CD14-positive monocyte (primary cell): ENCODE results near the gene CCDC15. TPM values are rescaled to one million over a fixed set of nuclear protein-coding genes. Genes with fewer than 3 reads are reported as not detected.

Source experiments
- DNase-seq, 3 donors: peaks; one replicate each; pipeline ENCODE4 v3.0.0-alpha.2; 2011 to 2022
- H2AFZ ChIP-seq: 2 replicates; pipeline ENCODE4 v1.6.0; 2012; ENCODE audit warnings: mild to moderate bottlenecking, low read depth, low read length, inconsistent platforms; ENCODE audit not compliant: insufficient read depth, poor library complexity, severe bottlenecking
- H3K27ac ChIP-seq, 2 donors: 1 replicate in 1 of 2; 2 replicates in 1 of 2; pipeline ENCODE4 v1.5.1; 2012 to 2013; ENCODE audit warnings: low read length in 2 of 2, control low read depth in 1 of 2, inconsistent platforms in 1 of 2, low read depth in 1 of 2, mild to moderate bottlenecking in 1 of 2
- H3K27me3 ChIP-seq, 2 donors: one replicate each; pipeline versions ENCODE4 v1.6.0 to v1.6.1; 2011 to 2013; ENCODE audit warnings: low read length in 2 of 2; ENCODE audit not compliant: control insufficient read depth in 2 of 2, insufficient read depth in 2 of 2
- H3K36me3 ChIP-seq, 2 donors: replicated peaks in 1 of 2; 1 replicate in 1 of 2; 2 replicates in 1 of 2; pipeline versions ENCODE4 v1.5.1 to v1.6.1; 2012 to 2013; ENCODE audit warnings: low read length in 2 of 2, control low read depth in 1 of 2, inconsistent platforms in 1 of 2, mild to moderate bottlenecking in 1 of 2; ENCODE audit not compliant: insufficient read depth in 2 of 2, control insufficient read depth in 1 of 2
- H3K4me1 ChIP-seq, 2 donors: 1 replicate in 1 of 2; 2 replicates in 1 of 2; pipeline versions ENCODE4 v1.5.1 to v1.6.1; 2012 to 2013; ENCODE audit warnings: low read length in 2 of 2, control low read depth in 1 of 2, inconsistent platforms in 1 of 2, mild to moderate bottlenecking in 1 of 2, moderate library complexity in 1 of 2; ENCODE audit not compliant: insufficient read depth in 2 of 2, control insufficient read depth in 1 of 2
- H3K4me2 ChIP-seq: replicated peaks from 2 replicates; pipeline ENCODE3; 2012; ENCODE audit warnings: low read length, moderate library complexity, mild to moderate bottlenecking; ENCODE audit not compliant: poor library complexity, severe bottlenecking; ENCODE audit errors: extremely low read depth
- H3K4me3 ChIP-seq, 3 experiments: fragments of 200-600 bp in 1 of 3; sonication (generic) in 1 of 3; replicated peaks in 1 of 3; 1 replicate in 2 of 3; 2 replicates in 1 of 3; pipeline ENCODE4 v1.5.1; 2011 to 2013; ENCODE audit warnings: low read length in 3 of 3, mild to moderate bottlenecking in 3 of 3, control low read depth in 2 of 3, low read depth in 2 of 3, inconsistent platforms in 1 of 3, moderate library complexity in 1 of 3
- H3K79me2 ChIP-seq: 2 replicates; pipeline ENCODE4 v1.6.0; 2012; ENCODE audit warnings: mild to moderate bottlenecking, control low read depth, inconsistent platforms, low read length, moderate library complexity; ENCODE audit not compliant: insufficient read depth
- H3K9ac ChIP-seq: 2 replicates; pipeline ENCODE4 v1.6.0; 2017; ENCODE audit warnings: low read length, mild to moderate bottlenecking; ENCODE audit not compliant: insufficient read depth, poor library complexity, severe bottlenecking
- H3K9me3 ChIP-seq, 2 donors: replicated peaks in 1 of 2; 1 replicate in 1 of 2; 2 replicates in 1 of 2; pipeline versions ENCODE4 v1.5.1 to v1.6.1; 2012 to 2013; ENCODE audit warnings: low read length in 2 of 2, control low read depth in 1 of 2; ENCODE audit not compliant: control insufficient read depth in 1 of 2, insufficient read depth in 1 of 2
- H4K20me1 ChIP-seq: 2 replicates; pipeline ENCODE4 v1.6.0; 2012; ENCODE audit warnings: mild to moderate bottlenecking, low read length, control low read depth, moderate library complexity; ENCODE audit not compliant: insufficient read depth
- H3K27ac Mint-ChIP-seq, 7 donors: one replicate each; pipeline ENCODE4 v1.8.0; 2020; ENCODE audit warnings: mild to moderate bottlenecking in 7 of 7, mixed read lengths in 7 of 7, moderate library complexity in 6 of 7, inconsistent platforms in 2 of 7
- H3K27me3 Mint-ChIP-seq, 3 donors: one replicate each; pipeline ENCODE4 v1.8.0; 2021 to 2022; ENCODE audit warnings: low read depth in 3 of 3, mild to moderate bottlenecking in 3 of 3, mixed read lengths in 3 of 3, moderate library complexity in 3 of 3, inconsistent platforms in 1 of 3
- H3K36me3 Mint-ChIP-seq, 2 donors: one replicate each; pipeline ENCODE4 v1.8.0; 2020; ENCODE audit warnings: mixed read lengths in 2 of 2, inconsistent platforms in 1 of 2, mild to moderate bottlenecking in 1 of 2
- H3K4me1 Mint-ChIP-seq: one replicate; pipeline ENCODE4 v1.8.0; 2020; ENCODE audit warnings: mild to moderate bottlenecking, mixed read lengths
- H3K4me3 Mint-ChIP-seq, 2 donors: one replicate each; pipeline ENCODE4 v1.8.0; 2020; ENCODE audit warnings: mild to moderate bottlenecking in 2 of 2, mixed read lengths in 2 of 2, moderate library complexity in 1 of 2
- H3K9me3 Mint-ChIP-seq, 7 donors: one replicate each; pipeline ENCODE4 v1.8.0; 2020 to 2022; ENCODE audit warnings: mixed read lengths in 7 of 7, mild to moderate bottlenecking in 6 of 7, moderate library complexity in 6 of 7, inconsistent platforms in 2 of 7
- CTCF ChIP-seq: fragments of 200-600 bp; IDR thresholded peaks from one replicate; pipeline ENCODE4 v1.8.0; 2022; ENCODE audit warnings: antibody characterized with exemption, mild to moderate bottlenecking
- WGBS: methylation state at CpG from one replicate; pipeline ENCODE4 v1.1.5; 2013; ENCODE audit warnings: missing lambda C conversion rate; ENCODE audit not compliant: insufficient coverage; 5-methylcytosine and 5-hydroxymethylcytosine counted together
- intact Hi-C, 2 donors: fragments of 100-400 bp; cut with micrococcal nuclease; formaldehyde crosslinking; loops; one replicate each; pipeline versions ENCODE4 v1.15.0 to v1.15.1; 2023
- polyA plus RNA-seq, 3 donors: library from polyadenylated mRNA; depleted of rRNA in 1 of 3; unstranded in 2 of 3; stranded (reverse) in 1 of 3; fragments of 300-500 nt in 2 of 3; fragments of >200 nt in 1 of 3; fragmentation: Illumina TruSeq in 2 of 3; gene quantifications; 1 replicate in 2 of 3; 2 replicates in 1 of 3; pipeline ENCODE4 v1.2.3, GENCODE V29; 2012 to 2021

CCDC15 gene
- polyA plus RNA-seq, 3 donors = 0.24 to 0.32 (median 0.28) TPM

GRCh38 chr11:125070699-125071254 lies 116.8 kb downstream of the CCDC15 start:
- H3K4me1 ChIP-seq = peaks cover 90 to 96% of the 10 kb centered on the region in 2 donors
- peak overlapping the region; percentile 98 to 99 for H3K27ac ChIP-seq
- peak overlapping the region; percentile 6 to 76 for H3K4me3 Mint-ChIP-seq
- peaks cover 0 to 5% (median 5%) of the 10 kb centered on the region in 3 donors for H3K27me3 Mint-ChIP-seq
- peak overlapping the region; percentile 68 for H3K9ac ChIP-seq
- H3K36me3 Mint-ChIP-seq = peaks cover 30 to 51% of the 10 kb centered on the region in 2 donors
- peaks cover 90% of the 10 kb centered on the region for H3K4me1 Mint-ChIP-seq
- H3K4me2 ChIP-seq = peak overlapping the region; percentile 42
- peak overlapping the region in 1 of 3 experiments; percentile 33 for H3K4me3 ChIP-seq
- H2AFZ ChIP-seq = peak overlapping the region; percentile 43
- H3K27me3 ChIP-seq = no peaks in the 10 kb centered on the region
- WGBS = 17% methylated on average over 2 of the region's 7 CpGs
- peaks cover 0 to 2% (median 0%) of the 10 kb centered on the region in 7 donors for H3K9me3 Mint-ChIP-seq
- no peaks in the 10 kb centered on the region for H3K9me3 ChIP-seq
- H3K27ac Mint-ChIP-seq = peak overlapping the region; percentile 99 to 100 (median 99)
- intact Hi-C loops = loop anchor here in 1 of 2 donors (5.0 kb wide), 1 partner anchor 42 kb away; the partner anchor contains the start of gene TMEM218
- peaks cover 62% of the 10 kb centered on the region for H3K79me2 ChIP-seq
- peaks cover 0 to 10% of the 10 kb centered on the region in 2 donors for H3K36me3 ChIP-seq
- H4K20me1 ChIP-seq = no peaks in the 10 kb centered on the region
- TF ChIP-seq CTCF = no peak
- DNase-seq = peak; percentile 97 to 99 (median 98)

- H3K4me3 Mint-ChIP-seq = peak overlapping the region in 1 of 2 donors; percentile 76
- peak overlapping the region; percentile 68 for H3K9ac ChIP-seq
- H3K36me3 Mint-ChIP-seq = peaks cover 31 to 55% of the 10 kb centered on the region in 2 donors
- no peaks in the 10 kb centered on the region for H3K27me3 ChIP-seq
- peaks cover 91 to 96% of the 10 kb centered on the region in 2 donors for H3K4me1 ChIP-seq
- intact Hi-C loops = loop anchor here in 1 of 2 donors (5.0 kb wide), 1 partner anchor 41 kb away; the partner anchor contains the start of gene TMEM218
- no peak overlapping the region for H2AFZ ChIP-seq
- H4K20me1 ChIP-seq = no peaks in the 10 kb centered on the region
- WGBS = 31% methylated on average over 4 of the region's 5 CpGs
- peaks cover 90% of the 10 kb centered on the region for H3K4me1 Mint-ChIP-seq
- peak overlapping the region; percentile 99 to 100 (median 99) for H3K27ac Mint-ChIP-seq
- peaks cover 0 to 2% (median 0%) of the 10 kb centered on the region in 7 donors for H3K9me3 Mint-ChIP-seq
- peak in 2 of 3 donors; percentile 44 to 49 for DNase-seq
- peak overlapping the region in 1 of 3 experiments; percentile 27 for H3K4me3 ChIP-seq
- H3K27ac ChIP-seq = peak overlapping the region; percentile 98 to 99
- peaks cover 0 to 14% of the 10 kb centered on the region in 2 donors for H3K36me3 ChIP-seq
- H3K4me2 ChIP-seq = peak overlapping the region; percentile 41
- no peak for TF ChIP-seq CTCF
- peaks cover 55% of the 10 kb centered on the region for H3K79me2 ChIP-seq
- peaks cover 0 to 7% (median 5%) of the 10 kb centered on the region in 3 donors for H3K27me3 Mint-ChIP-seq
- no peaks in the 10 kb centered on the region for H3K9me3 ChIP-seq
Measured at GRCh38 chr11:125071435-125071834, 117.4 kb downstream of the CCDC15 start.
